ENCODE results near the gene TMEM170B. TPM values are rescaled to one million over a fixed set of nuclear protein-coding genes. Genes with fewer than 3 reads are reported as not detected.

Gene TMEM170B
- total and polyA plus RNA-seq, 2 of the 8 experiments (the other 6 are each of a cell fraction or from before 2014, with no cell fraction given), result 0.80 to 4.3 TPM

- Histone ChIP-seq H4K8ac (ENCODE audit: extremely low read depth, insufficient read depth, low read length) (no peak overlapping the region), H2AK5ac (ENCODE audit: low read depth, low read length) (no peak overlapping the region), H3K23me2 (ENCODE audit: low read depth, low read length) (no peaks in the 10 kb centered on the region; the same call in 1 of the 2 replicates), H2BK20ac (ENCODE audit: low read length) (no peak overlapping the region), H3K4me3 (ENCODE audit: extremely low read depth in 1 of 4, insufficient read depth in 2 of 4, low read depth in 3 of 4, low read length in 4 of 4) (no peak overlapping the region), H3K27ac (ENCODE audit: low read depth, low read length) (no peak overlapping the region), H3K23ac (ENCODE audit: insufficient read length) (no peak overlapping the region), H2BK120ac (replicated peaks; ENCODE audit: low read depth, low read length) (no peak overlapping the region), H2BK5ac (ENCODE audit: low read depth, low read length) (no peak overlapping the region), H3K18ac (ENCODE audit: extremely low read depth, low read length) (no peak overlapping the region), H3K9me3 (ENCODE audit: insufficient read depth in 2 of 2, low read depth in 1 of 2, low read length in 1 of 2) (no peaks in the 10 kb centered on the region), H3K4ac (replicated peaks; ENCODE audit: insufficient read length, low read depth, low read length) (no peak overlapping the region), H2BK12ac (ENCODE audit: low read depth, low read length) (no peak overlapping the region), H4K20me1 (replicated peaks in 1 of 2; ENCODE audit: control insufficient read depth in 1 of 2, insufficient read depth in 2 of 2, low read length in 2 of 2) (no peaks in the 10 kb centered on the region), H3K9ac (replicated peaks in 1 of 4; ENCODE audit: extremely low read depth in 1 of 4, low read depth in 3 of 4, low read length in 3 of 4) (no peak overlapping the region), H3K27me3 (replicated peaks in 1 of 4; ENCODE audit: control insufficient read depth in 3 of 4, extremely low read depth in 1 of 4, insufficient read depth in 3 of 4, low read length in 3 of 4) (no peaks in the 10 kb centered on the region), H3K56ac (replicated peaks; ENCODE audit: insufficient read length, low read depth, low read length) (no peak overlapping the region), H3K36me3 (ENCODE audit: control insufficient read depth in 2 of 4, insufficient read depth in 4 of 4, low read length in 3 of 4) (no peaks in the 10 kb centered on the region), H3K4me1 (replicated peaks in 1 of 4; ENCODE audit: control insufficient read depth in 3 of 4, insufficient read depth in 4 of 4, low read length in 3 of 4) (peaks cover 2 to 9% (median 4%) of the 10 kb centered on the region in 4 experiments; a peak in 6 of 7 replicates), H2BK15ac (ENCODE audit: low read length) (no peak overlapping the region), H2AFZ (ENCODE audit: low read length) (no peak overlapping the region), H4K5ac (ENCODE audit: insufficient read length, low read depth, low read length) (no peak overlapping the region), H3K79me1 (ENCODE audit: low read depth, low read length) (no peaks in the 10 kb centered on the region), H4K91ac (replicated peaks; ENCODE audit: insufficient read length, low read length) (no peak overlapping the region), H3K14ac (ENCODE audit: insufficient read length) (no peak overlapping the region), H3K4me2 (ENCODE audit: insufficient read depth in 1 of 2, low read depth in 2 of 2, low read length in 2 of 2) (no peak overlapping the region), H3K79me2 (ENCODE audit: control insufficient read depth in 1 of 2, insufficient read depth in 2 of 2, low read length in 2 of 2) (no peaks in the 10 kb centered on the region)
- ChIA-PET POLR2A (ENCODE audit: partially characterized antibody) (no interaction called here), CTCF (ENCODE audit: partially characterized antibody) (interaction anchor here (1.9 kb wide), 1 partner anchor 10 kb away, joined by 4 read pairs; no protein-coding TSS in a partner anchor)
- DNase-seq (ENCODE audit: low read depth in 1 of 2, low spot score in 2 of 2) (no peak), FAIRE-seq (no peak)
- TF ChIP-seq JUN (IDR thresholded peaks at IDR 0.05; ENCODE audit: low read depth, low read length) (no peak), ATF2 (IDR thresholded peaks at IDR 0.05; ENCODE audit: low read length) (no peak), ASH2L (IDR thresholded peaks at IDR 0.05; ENCODE audit: low read length) (no peak), KDM1A (IDR thresholded peaks at IDR 0.05; ENCODE audit: borderline replicate concordance, low read length) (no peak), JUND (IDR thresholded peaks at IDR 0.05; ENCODE audit: low read length) (no peak)
- WGBS, 2 experiments (ENCODE audit: extremely low coverage in 1 of 2, insufficient coverage in 1 of 2, insufficient read length in 1 of 2, insufficient replicate concordance in 2 of 2, low coverage in 1 of 2, low lambda C conversion rate in 2 of 2, missing lambda C conversion rate in 1 of 2), result 95% methylated on average over 3 of the region's 3 CpGs; no CpG with 5 or more reads in 1 of the 2 experiments
Measured at GRCh38 chr6:11604215-11604614, 66.7 kb downstream of the TMEM170B start.
